Endothelial cell of umbilical vein (primary cell): ENCODE data around the gene R3HDM1.

Experiments
- CTCF ChIP-seq, 2 donors: IDR thresholded peaks; 1 replicate in 1 of 2; 2 replicates in 1 of 2; pipeline ENCODE4 v1.5.1; 2011; ENCODE audit warnings: low read length in 2 of 2, mild to moderate bottlenecking in 2 of 2, moderate library complexity in 2 of 2, control low read depth in 1 of 2, inconsistent platforms in 1 of 2, low read depth in 1 of 2; ENCODE audit not compliant: insufficient read depth in 1 of 2; ENCODE audit errors: extremely low read depth in 1 of 2
- POLR2A ChIP-seq: IDR thresholded peaks from 2 replicates; pipeline ENCODE4 v1.6.1; 2012; ENCODE audit warnings: low read depth, mild to moderate bottlenecking, control low read depth, low read length
- POLR2AphosphoS5 ChIP-seq: IDR thresholded peaks from 2 replicates; pipeline ENCODE4 v1.6.1; 2012; ENCODE audit warnings: low read depth, mild to moderate bottlenecking, control low read depth, low read length, moderate library complexity; ENCODE audit not compliant: insufficient read depth

DNA sequence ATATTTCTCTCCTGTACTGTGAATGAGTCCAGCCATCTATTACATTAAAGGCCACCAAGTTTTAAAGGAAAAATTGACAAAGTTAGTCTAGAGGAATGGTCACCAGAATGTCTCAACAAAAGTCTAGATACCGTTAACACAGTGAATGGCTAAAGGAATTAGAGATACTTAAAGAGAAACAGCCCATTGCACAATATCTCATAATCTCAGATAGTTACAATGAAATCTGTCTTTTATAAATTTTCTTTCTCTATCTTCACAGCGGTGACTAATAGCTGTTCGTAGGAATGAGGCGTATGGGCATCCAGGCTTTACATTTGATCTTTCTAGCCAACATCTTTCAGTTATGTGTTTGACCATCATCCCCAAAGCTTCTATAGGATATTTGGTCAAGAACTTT lies 30.6 kb downstream of the R3HDM1 start:
- TF ChIP-seq CTCF (IDR thresholded peaks at IDR 0.05; ENCODE audit: extremely low read depth in 1 of 2, insufficient read depth in 1 of 2, low read depth in 1 of 2, low read length in 2 of 2) (no peak), POLR2A (no peak), POLR2AphosphoS5 (no peak)
